ENCODE measurements around the gene HECTD1. TPM values are rescaled to one million over a fixed set of nuclear protein-coding genes. Genes with fewer than 3 reads are reported as not detected.

The HECTD1 gene
- total and polyA plus RNA-seq, 9 of the 15 experiments (the other 6 are each of a cell fraction or from before 2014, with no cell fraction given): 27.9 to 111 (median 78.1) TPM

- no peak for TF ChIP-seq E4F1 (CRISPR knock-in tag; IDR thresholded peaks at IDR 0.05; ENCODE audit: borderline replicate concordance)
- TF ChIP-seq NR1H2 (CRISPR knock-in tag; IDR thresholded peaks at IDR 0.05): no peak
- TF ChIP-seq BHLHE40 (IDR thresholded peaks at IDR 0.05; ENCODE audit: low read length): 0 out of 2 replicates have a peak, but pooled peaks have one; percentile 26
- no peak for TF ChIP-seq NKRF (IDR thresholded peaks at IDR 0.05; ENCODE audit: borderline replicate concordance)
- no peak for TF ChIP-seq RBM15 (IDR thresholded peaks at IDR 0.05; ENCODE audit: insufficient read depth, low read length)
- no peak for TF ChIP-seq FOXA3 (CRISPR knock-in tag; conservative IDR thresholded peaks at IDR 0.05 in 1 of 2, IDR thresholded peaks at IDR 0.05 in 1 of 2)
- 0 out of 2 replicates have a peak, but pooled peaks have one; percentile 32 for TF ChIP-seq NFRKB (IDR thresholded peaks at IDR 0.05; ENCODE audit: low read depth)
- peak; percentile 60 for TF ChIP-seq MAFK (IDR thresholded peaks at IDR 0.05; ENCODE audit: low read length)
- no peak for TF ChIP-seq MCM2 (IDR thresholded peaks at IDR 0.05; ENCODE audit: low read depth)
- 0 out of 4 replicates have a peak, but pooled peaks of 1 of the 2 experiments have one; percentile 10 for TF ChIP-seq RCOR1 (IDR thresholded peaks at IDR 0.05; ENCODE audit: borderline replicate concordance in 1 of 2, low read depth in 2 of 2, low read length in 2 of 2)
- no peak for TF ChIP-seq MEIS2 (IDR thresholded peaks at IDR 0.05; ENCODE audit: partially characterized antibody)
- peak; percentile 16 to 42 for TF ChIP-seq E2F6 (IDR thresholded peaks at IDR 0.05; ENCODE audit: borderline replicate concordance in 1 of 2, extremely low read depth in 1 of 2, insufficient read depth in 1 of 2, insufficient read length in 1 of 2, low read depth in 1 of 2, low read length in 1 of 2, poor library complexity in 1 of 2, severe bottlenecking in 1 of 2)
- peak; percentile 48 for TF ChIP-seq ARID1B (IDR thresholded peaks at IDR 0.05)
- 0 out of 2 replicates have a peak, but pooled peaks have one; percentile 26 for TF ChIP-seq CREB3L1 (IDR thresholded peaks at IDR 0.05; ENCODE audit: borderline replicate concordance, low read depth)
- peak; percentile 87 for TF ChIP-seq MYBL2 (IDR thresholded peaks at IDR 0.05; ENCODE audit: low read depth)
- TF ChIP-seq MYBL2 (CRISPR knock-in tag; IDR thresholded peaks at IDR 0.05; ENCODE audit: borderline replicate concordance): no peak
- TF ChIP-seq MNT (conservative IDR thresholded peaks at IDR 0.05): peak; percentile 56 to 68
- no peak for TF ChIP-seq MBD2 (IDR thresholded peaks at IDR 0.05; ENCODE audit: borderline replicate concordance, low read depth)
Measured at GRCh38 chr14:31243860-31244259, 36.3 kb upstream of the HECTD1 start (continued).

All from K562 (cell line).